SJSA1 (cell line): ENCODE measurements around the gene MEF2B. TPM values are rescaled to one million over a fixed set of nuclear protein-coding genes. Genes with fewer than 3 reads are reported as not detected.
"Not testable (repeated sequence)": the region's sequence is repeated elsewhere in the genome, so short reads cannot be mapped to it uniquely, and the experiment has no call there.

Experiments used
- DNase-seq, 2 experiments: peaks; one replicate each; pipeline ENCODE4 v3.0.0-alpha.2; 2015 to 2020; ENCODE audit warnings: low spot score in 2 of 2, low read depth in 1 of 2
- H3K27ac ChIP-seq: fragments of 250-450 bp; sonication (Bioruptor Pico); 2 replicates; pipeline ENCODE4 v1.5.1; 2020; ENCODE audit warnings: mild to moderate bottlenecking, moderate library complexity
- H3K27me3 ChIP-seq: fragments of 250-450 bp; sonication (Bioruptor Pico); replicated peaks from 2 replicates; pipeline ENCODE4 v1.5.1; 2020; ENCODE audit warnings: mild to moderate bottlenecking, moderate library complexity
- H3K36me3 ChIP-seq: fragments of 250-450 bp; sonication (Bioruptor Pico); 2 replicates; pipeline ENCODE4 v1.5.1; 2020; ENCODE audit warnings: mild to moderate bottlenecking
- H3K4me1 ChIP-seq: fragments of 250-450 bp; sonication (Bioruptor Pico); replicated peaks from 2 replicates; pipeline ENCODE4 v1.6.1; 2021; ENCODE audit warnings: mild to moderate bottlenecking
- H3K4me3 ChIP-seq: fragments of 250-450 bp; sonication (Bioruptor Pico); 2 replicates; pipeline ENCODE4 v1.5.1; 2020; ENCODE audit warnings: mild to moderate bottlenecking
- H3K9me3 ChIP-seq: fragments of 250-450 bp; sonication (Bioruptor Pico); replicated peaks from 2 replicates; pipeline ENCODE4 v1.5.1; 2020; ENCODE audit warnings: mild to moderate bottlenecking
- total RNA-seq: library from RNA; depleted of rRNA; stranded (reverse); fragments of >200 nt; shearing (Covaris generic); gene quantifications from 2 replicates; pipeline ENCODE4 v1.2.3, GENCODE V29; 2014

The MEF2B gene
- total RNA-seq, 1 experiment from 2014 or later: 0.11 TPM

DNA sequence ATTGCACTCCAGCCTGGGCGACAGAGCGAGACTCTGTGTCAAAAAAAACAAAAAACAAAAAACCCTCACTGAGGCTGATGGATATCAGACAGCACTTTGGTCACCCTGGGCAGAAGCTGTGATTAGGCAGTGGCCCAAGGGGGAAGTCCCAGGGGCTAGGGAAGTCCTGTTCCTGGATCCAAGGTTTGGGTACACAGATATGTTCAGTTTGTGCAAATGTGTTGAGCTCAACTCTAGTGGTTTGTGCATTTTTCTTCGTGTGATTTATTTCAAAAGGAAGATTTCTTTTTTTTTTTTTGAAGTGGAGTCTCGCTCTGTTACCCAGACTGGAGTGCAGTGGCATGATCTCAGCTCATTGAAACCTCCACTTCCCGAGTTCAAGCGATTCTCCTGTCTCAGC, 12.3 kb downstream of the MEF2B start:
- Histone ChIP-seq H3K4me3 (no peak overlapping the region), H3K4me1 (no peaks in the 10 kb centered on the region), H3K27me3 (no peaks in the 10 kb centered on the region), H3K36me3 (no peaks in the 10 kb centered on the region), H3K27ac (no peak overlapping the region), H3K9me3 (no peaks in the 10 kb centered on the region)
- no peak for DNase-seq

- Histone ChIP-seq H3K27ac (no peak overlapping the region), H3K4me1 (no peaks in the 10 kb centered on the region), H3K9me3 (no peaks in the 10 kb centered on the region), H3K27me3 (no peaks in the 10 kb centered on the region), H3K4me3 (no peak overlapping the region), H3K36me3 (no peaks in the 10 kb centered on the region)
- DNase-seq: no peak
These were observed 14.4 kb downstream of the MEF2B start for GRCh38 chr19:19155495-19156219.

GRCh38 chr19:19154768-19155494, 15.1 kb downstream of the MEF2B start:
- no peak overlapping the region for H3K27ac ChIP-seq
- no peaks in the 10 kb centered on the region for H3K4me1 ChIP-seq
- H3K4me3 ChIP-seq: no peak overlapping the region
- no peak for DNase-seq
- no peaks in the 10 kb centered on the region for H3K27me3 ChIP-seq
- no peaks in the 10 kb centered on the region for H3K36me3 ChIP-seq
- H3K9me3 ChIP-seq: no peaks in the 10 kb centered on the region

DNA sequence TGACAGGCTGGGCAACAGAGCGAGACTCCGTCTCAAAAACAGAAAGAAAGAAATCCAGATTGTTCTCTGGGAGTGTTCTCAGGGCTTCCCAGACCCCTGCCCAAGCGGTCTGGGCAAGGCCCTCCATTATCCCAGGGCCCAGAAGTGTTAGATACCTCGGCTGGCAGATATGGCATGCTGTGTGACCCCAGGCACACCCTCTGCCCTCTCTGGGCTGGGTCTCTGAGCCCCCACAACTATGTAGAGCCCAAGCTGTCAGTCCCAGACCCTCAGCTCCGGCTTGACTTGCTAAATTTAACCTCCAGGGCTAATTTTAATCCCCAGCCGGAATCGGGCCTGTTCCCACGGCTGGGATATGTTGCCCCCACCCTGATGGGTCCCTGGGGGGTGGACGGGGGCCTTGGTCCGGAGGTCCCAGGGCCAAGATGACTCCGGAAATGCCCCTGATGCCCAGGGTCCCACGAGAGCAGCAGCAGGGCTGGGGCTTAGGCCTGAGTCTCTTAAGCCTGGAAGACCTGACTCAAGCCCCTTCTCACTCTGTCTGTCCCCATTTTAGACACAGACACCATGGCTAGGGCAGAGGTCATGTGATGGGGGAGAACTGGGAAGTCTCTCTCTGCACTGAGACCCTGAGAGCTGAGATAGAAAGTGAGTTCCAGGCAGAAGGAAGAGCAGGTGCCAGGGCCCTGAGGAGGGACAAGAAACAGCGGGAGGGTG, 17.2 kb downstream of the MEF2B start:
- no peak for DNase-seq
- no peaks in the 10 kb centered on the region for H3K4me1 ChIP-seq
- H3K4me3 ChIP-seq: no peak overlapping the region
- no peaks in the 10 kb centered on the region for H3K27me3 ChIP-seq
- no peaks in the 10 kb centered on the region for H3K36me3 ChIP-seq
- H3K9me3 ChIP-seq: no peaks in the 10 kb centered on the region
- H3K27ac ChIP-seq: no peak overlapping the region

DNA sequence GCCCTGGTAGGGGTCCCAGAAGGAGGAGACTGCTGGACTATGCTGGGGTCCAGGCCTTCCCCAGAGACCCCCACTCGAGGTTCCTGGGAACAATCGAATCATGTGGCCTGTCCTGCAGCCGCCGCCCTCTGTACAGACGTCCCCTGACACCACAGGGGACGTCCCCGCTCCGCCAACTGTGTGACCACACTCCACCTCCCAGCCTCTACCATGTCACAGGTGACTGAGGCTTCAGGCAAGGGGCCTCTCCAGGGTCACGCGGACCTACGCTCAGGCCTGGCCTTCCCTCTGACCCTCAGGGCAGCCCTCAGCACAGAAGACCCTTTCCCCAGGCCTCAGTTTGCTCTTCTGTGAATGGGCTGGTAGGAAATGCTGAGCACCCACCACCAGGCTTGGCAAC, 18.6 kb downstream of the MEF2B start:
- no peak overlapping the region for H3K4me3 ChIP-seq
- no peaks in the 10 kb centered on the region for H3K27me3 ChIP-seq
- no peaks in the 10 kb centered on the region for H3K9me3 ChIP-seq
- H3K27ac ChIP-seq: no peak overlapping the region
- DNase-seq: no peak
- H3K4me1 ChIP-seq: no peaks in the 10 kb centered on the region
- H3K36me3 ChIP-seq: peaks cover 6% of the 10 kb centered on the region

- no peaks in the 10 kb centered on the region for H3K27me3 ChIP-seq
- H3K27ac ChIP-seq: no peak overlapping the region
- H3K36me3 ChIP-seq: peaks cover 7% of the 10 kb centered on the region
- H3K4me3 ChIP-seq: no peak overlapping the region
- H3K9me3 ChIP-seq: no peaks in the 10 kb centered on the region; the same call in 1 of the 2 replicates
- no peaks in the 10 kb centered on the region for H3K4me1 ChIP-seq
- no peak for DNase-seq
These were observed 20.6 kb downstream of the MEF2B start for GRCh38 chr19:19149435-19149834.

DNA sequence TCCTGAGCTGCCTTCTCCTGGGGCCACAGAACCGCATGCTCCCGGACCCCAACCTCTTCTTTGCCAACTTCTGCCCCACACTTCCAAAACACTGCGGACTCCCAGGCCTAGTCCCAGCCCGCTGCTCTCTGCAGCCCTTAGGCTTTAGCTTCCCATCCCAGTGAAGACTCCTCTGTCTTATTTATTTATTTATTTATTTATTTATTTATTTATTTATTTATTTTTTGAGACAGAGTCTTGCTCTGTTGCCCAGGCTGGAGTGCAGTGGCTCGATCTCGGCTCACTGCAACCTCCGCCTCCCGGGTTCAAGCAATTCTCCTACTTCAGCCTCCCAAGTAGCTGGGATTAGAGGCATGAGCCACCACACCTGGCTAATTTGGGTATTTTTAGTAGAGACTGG, 21.6 kb downstream of the MEF2B start:
- not testable (repeated sequence) for H3K9me3 ChIP-seq, H3K4me1 ChIP-seq, DNase-seq, H3K4me3 ChIP-seq, H3K27me3 ChIP-seq, H3K27ac ChIP-seq, H3K36me3 ChIP-seq

- H3K27me3 ChIP-seq: no peaks in the 10 kb centered on the region
- H3K4me1 ChIP-seq: no peaks in the 10 kb centered on the region
- peaks cover 7% of the 10 kb centered on the region for H3K36me3 ChIP-seq
- no peak for DNase-seq
- H3K27ac ChIP-seq: no peak overlapping the region
- H3K4me3 ChIP-seq: no peak overlapping the region
- H3K9me3 ChIP-seq: no peaks in the 10 kb centered on the region; the same call in 1 of the 2 replicates
These were observed 22.7 kb downstream of the MEF2B start for GRCh38 chr19:19147344-19147743.

- Histone ChIP-seq H3K4me3 (no peak overlapping the region), H3K4me1 (no peaks in the 10 kb centered on the region), H3K36me3 (peaks cover 7% of the 10 kb centered on the region), H3K27me3 (no peaks in the 10 kb centered on the region), H3K27ac (no peak overlapping the region), H3K9me3 (no peaks in the 10 kb centered on the region; the same call in 1 of the 2 replicates)
- no peak for DNase-seq
These were observed 23.2 kb downstream of the MEF2B start for GRCh38 chr19:19146865-19147264.

DNA sequence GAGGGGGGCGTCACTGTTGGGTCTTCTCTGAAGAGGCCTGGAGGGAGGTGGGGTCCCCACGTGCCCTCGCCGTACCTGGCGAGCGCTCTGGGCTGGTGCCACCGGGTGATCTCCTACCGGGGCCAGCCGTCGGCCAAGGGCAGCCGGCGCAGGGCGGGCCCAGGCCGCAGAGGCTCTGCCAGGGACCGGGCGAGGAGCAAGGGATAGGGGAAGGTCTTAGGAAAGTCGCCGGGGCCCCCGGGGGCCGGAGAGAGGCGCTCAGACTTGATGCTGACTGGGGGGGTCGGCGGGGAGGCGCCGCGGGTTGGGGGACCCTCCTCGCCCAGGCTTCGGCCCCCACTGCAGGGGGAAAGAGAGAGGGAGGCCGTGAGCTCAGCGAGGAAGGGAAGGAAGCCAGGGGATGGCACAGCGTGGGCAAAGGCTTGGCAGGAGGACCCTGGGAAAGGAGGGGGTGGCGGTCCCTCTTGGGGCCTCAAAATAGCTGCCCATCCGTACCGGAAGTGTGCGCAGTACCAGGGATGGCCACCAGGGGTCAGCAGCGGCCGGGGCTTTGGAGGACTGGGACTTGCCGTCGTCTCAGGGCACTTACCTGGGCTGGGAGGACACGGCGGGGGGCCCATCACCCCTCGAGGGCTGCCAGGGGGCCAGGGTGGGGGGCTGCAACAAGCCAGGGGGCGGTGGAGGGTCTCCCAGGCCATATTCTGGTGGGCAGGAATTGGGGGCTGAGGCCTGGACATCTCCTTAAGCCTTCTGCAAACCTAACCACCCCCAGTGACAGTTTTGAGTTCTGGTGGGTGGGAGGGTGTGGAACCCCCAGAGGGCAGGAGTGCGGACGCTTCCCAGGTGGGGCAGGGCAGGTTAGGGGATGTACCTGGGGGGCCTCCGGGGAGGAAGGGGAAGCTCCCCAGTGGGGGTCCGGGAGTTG, 24.1 kb downstream of the MEF2B start:
- H3K36me3 ChIP-seq: peaks cover 7% of the 10 kb centered on the region
- H3K4me1 ChIP-seq: no peaks in the 10 kb centered on the region
- H3K9me3 ChIP-seq: no peaks in the 10 kb centered on the region; the same call in 1 of the 2 replicates
- H3K27me3 ChIP-seq: no peaks in the 10 kb centered on the region
- DNase-seq: peak; percentile 38 to 78
- H3K4me3 ChIP-seq: no peak overlapping the region
- no peak overlapping the region for H3K27ac ChIP-seq

GRCh38 chr19:19145281-19145680, 24.8 kb downstream of the MEF2B start:
- H3K36me3 ChIP-seq: peaks cover 7% of the 10 kb centered on the region
- no peak overlapping the region for H3K27ac ChIP-seq
- no peak overlapping the region for H3K4me3 ChIP-seq
- DNase-seq: no peak
- no peaks in the 10 kb centered on the region; the same call in 1 of the 2 replicates for H3K9me3 ChIP-seq
- no peaks in the 10 kb centered on the region for H3K27me3 ChIP-seq
- H3K4me1 ChIP-seq: no peaks in the 10 kb centered on the region

GRCh38 chr19:19142347-19142746, 27.7 kb downstream of the MEF2B start:
- Histone ChIP-seq H3K4me1 (peaks cover 9% of the 10 kb centered on the region), H3K9me3 (peaks cover 2% of the 10 kb centered on the region; the same call in 1 of the 2 replicates), H3K27me3 (no peaks in the 10 kb centered on the region), H3K4me3 (no peak overlapping the region), H3K36me3 (peaks cover 7% of the 10 kb centered on the region), H3K27ac (no peak overlapping the region)
- no peak for DNase-seq

GRCh38 chr19:19140476-19140875, 29.6 kb downstream of the MEF2B start:
- no peak for DNase-seq

More at GRCh38 chr19:19140476-19140875, 29.6 kb downstream of the MEF2B start:
- Histone ChIP-seq H3K36me3 (no peaks in the 10 kb centered on the region), H3K27ac (no peak overlapping the region), H3K27me3 (no peaks in the 10 kb centered on the region), H3K4me3 (no peak overlapping the region), H3K4me1 (peaks cover 9% of the 10 kb centered on the region), H3K9me3 (peaks cover 2% of the 10 kb centered on the region; the same call in 1 of the 2 replicates)
